Measurements from ENCODE around the gene EXOC7. TPM values are rescaled to one million over a fixed set of nuclear protein-coding genes. Genes with fewer than 3 reads are reported as not detected.

Gene EXOC7
- polyA plus RNA-seq, 1 donor from 2014 or later = 146 TPM

DNA sequence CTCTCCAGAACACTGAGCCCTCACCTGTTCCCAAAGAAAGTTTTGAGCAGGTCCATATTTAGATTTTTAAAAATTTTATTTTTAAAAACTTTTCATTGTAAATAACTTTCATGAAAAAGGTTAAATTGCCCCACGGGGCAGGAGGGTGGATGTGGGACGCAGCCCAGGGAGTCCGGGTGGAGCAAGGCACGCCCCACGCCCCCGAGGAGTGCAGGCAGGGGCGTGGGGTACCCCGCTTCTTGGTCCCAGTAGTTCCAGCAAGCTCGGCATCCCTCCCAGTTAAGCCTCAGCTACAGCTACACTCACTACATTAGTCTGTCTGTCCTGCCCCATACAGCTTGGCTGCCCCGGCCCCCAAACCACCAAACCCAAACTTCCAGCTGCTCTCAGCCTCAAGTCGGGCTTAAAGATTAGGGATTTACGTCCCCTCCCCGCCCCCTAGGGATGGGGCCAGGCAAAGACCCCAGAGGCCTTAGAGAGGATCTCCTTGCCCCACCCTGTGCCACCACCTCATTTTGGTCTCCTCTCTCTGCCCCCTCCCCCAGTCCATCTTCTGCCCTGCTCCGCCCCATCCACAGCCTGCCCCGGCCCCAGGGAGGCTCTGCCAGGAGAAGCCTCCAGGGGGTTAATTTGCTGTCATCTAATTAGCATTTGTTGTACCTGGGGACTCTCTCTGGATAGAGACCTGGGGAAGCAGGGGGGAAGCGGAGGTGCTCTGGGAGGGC lies 32.9 kb upstream of the EXOC7 start:
- peaks cover 18% of the 10 kb centered on the region for H3K27me3 ChIP-seq (ENCODE audit: insufficient read depth, low read depth, low read length)

DNA sequence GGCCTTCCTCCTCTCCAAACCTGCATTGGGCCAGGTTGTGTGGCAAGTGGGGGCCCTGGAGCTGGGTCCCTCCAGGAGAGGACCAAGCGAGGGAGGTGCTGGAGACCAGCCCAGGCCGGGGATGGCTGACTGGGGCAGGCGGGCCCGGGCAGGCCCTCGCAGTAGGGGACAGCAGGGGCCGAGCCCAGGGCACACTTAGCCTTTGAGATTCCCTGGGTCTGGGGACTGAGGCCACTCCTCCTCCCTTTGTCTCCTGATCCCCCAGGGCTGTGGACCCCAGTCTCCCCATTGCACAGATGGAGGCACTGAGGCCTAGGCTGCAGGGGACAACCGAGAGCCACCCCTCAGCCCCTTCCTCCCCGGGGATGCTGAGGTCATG lies 32.2 kb upstream of the EXOC7 start:
- no peaks in the 10 kb centered on the region for H3K36me3 ChIP-seq (ENCODE audit: insufficient read depth, low read length)
- no peak overlapping the region for H2AFZ ChIP-seq (ENCODE audit: low read depth, low read length)
- no peaks in the 10 kb centered on the region for H3F3A ChIP-seq (ENCODE audit: insufficient read depth, low read length, poor library complexity, severe bottlenecking)
- no peaks in the 10 kb centered on the region for H3K9me3 ChIP-seq (ENCODE audit: low read length)
- no peak overlapping the region for H3K27ac ChIP-seq (ENCODE audit: low read length)
- H3K79me2 ChIP-seq (replicated peaks; ENCODE audit: insufficient read depth, low read length) = no peaks in the 10 kb centered on the region
- no peak overlapping the region for H3K9ac ChIP-seq (ENCODE audit: low read length)
- no peak overlapping the region for H3K4me2 ChIP-seq (ENCODE audit: low read length)
- TF ChIP-seq, protein P1, sequence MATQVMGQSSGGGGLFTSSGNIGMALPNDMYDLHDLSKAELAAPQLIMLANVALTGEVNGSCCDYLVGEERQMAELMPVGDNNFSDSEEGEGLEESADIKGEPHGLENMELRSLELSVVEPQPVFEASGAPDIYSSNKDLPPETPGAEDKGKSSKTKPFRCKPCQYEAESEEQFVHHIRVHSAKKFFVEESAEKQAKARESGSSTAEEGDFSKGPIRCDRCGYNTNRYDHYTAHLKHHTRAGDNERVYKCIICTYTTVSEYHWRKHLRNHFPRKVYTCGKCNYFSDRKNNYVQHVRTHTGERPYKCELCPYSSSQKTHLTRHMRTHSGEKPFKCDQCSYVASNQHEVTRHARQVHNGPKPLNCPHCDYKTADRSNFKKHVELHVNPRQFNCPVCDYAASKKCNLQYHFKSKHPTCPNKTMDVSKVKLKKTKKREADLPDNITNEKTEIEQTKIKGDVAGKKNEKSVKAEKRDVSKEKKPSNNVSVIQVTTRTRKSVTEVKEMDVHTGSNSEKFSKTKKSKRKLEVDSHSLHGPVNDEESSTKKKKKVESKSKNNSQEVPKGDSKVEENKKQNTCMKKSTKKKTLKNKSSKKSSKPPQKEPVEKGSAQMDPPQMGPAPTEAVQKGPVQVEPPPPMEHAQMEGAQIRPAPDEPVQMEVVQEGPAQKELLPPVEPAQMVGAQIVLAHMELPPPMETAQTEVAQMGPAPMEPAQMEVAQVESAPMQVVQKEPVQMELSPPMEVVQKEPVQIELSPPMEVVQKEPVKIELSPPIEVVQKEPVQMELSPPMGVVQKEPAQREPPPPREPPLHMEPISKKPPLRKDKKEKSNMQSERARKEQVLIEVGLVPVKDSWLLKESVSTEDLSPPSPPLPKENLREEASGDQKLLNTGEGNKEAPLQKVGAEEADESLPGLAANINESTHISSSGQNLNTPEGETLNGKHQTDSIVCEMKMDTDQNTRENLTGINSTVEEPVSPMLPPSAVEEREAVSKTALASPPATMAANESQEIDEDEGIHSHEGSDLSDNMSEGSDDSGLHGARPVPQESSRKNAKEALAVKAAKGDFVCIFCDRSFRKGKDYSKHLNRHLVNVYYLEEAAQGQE (IDR thresholded peaks at IDR 0.05; ENCODE audit: borderline replicate concordance) = no peak
- TF ChIP-seq MXI1 (conservative IDR thresholded peaks at IDR 0.05; ENCODE audit: poor library complexity, severe bottlenecking) (no peak), TAF1 (IDR thresholded peaks at IDR 0.05; ENCODE audit: low read depth) (no peak), POLR2AphosphoS5 (IDR thresholded peaks at IDR 0.05) (no peak), EZH2 (IDR thresholded peaks at IDR 0.05; ENCODE audit: borderline replicate concordance, insufficient read depth, low read length, poor library complexity, severe bottlenecking) (no peak), RAD21 (conservative IDR thresholded peaks at IDR 0.05) (no peak), EP300 (conservative IDR thresholded peaks at IDR 0.05; ENCODE audit: poor library complexity, severe bottlenecking) (no peak), SMC3 (conservative IDR thresholded peaks at IDR 0.05; ENCODE audit: poor library complexity) (no peak)
- TF ChIP-seq, protein P2, sequence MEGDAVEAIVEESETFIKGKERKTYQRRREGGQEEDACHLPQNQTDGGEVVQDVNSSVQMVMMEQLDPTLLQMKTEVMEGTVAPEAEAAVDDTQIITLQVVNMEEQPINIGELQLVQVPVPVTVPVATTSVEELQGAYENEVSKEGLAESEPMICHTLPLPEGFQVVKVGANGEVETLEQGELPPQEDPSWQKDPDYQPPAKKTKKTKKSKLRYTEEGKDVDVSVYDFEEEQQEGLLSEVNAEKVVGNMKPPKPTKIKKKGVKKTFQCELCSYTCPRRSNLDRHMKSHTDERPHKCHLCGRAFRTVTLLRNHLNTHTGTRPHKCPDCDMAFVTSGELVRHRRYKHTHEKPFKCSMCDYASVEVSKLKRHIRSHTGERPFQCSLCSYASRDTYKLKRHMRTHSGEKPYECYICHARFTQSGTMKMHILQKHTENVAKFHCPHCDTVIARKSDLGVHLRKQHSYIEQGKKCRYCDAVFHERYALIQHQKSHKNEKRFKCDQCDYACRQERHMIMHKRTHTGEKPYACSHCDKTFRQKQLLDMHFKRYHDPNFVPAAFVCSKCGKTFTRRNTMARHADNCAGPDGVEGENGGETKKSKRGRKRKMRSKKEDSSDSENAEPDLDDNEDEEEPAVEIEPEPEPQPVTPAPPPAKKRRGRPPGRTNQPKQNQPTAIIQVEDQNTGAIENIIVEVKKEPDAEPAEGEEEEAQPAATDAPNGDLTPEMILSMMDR (IDR thresholded peaks at IDR 0.05; ENCODE audit: poor library complexity, severe bottlenecking) = no peak
- H4K20me1 ChIP-seq (ENCODE audit: insufficient read depth) = no peaks in the 10 kb centered on the region
- no peaks in the 10 kb centered on the region for H3K9me2 ChIP-seq (ENCODE audit: insufficient read depth, low read length)
- H3K4me3 ChIP-seq (ENCODE audit: low read length) = no peak overlapping the region
- H3K27me3 ChIP-seq (ENCODE audit: insufficient read depth, low read depth, low read length) = peaks cover 16% of the 10 kb centered on the region

More for the DNA sequence above, 32.9 kb upstream of the EXOC7 start:
- no peaks in the 10 kb centered on the region for H3F3A ChIP-seq (ENCODE audit: insufficient read depth, low read length, poor library complexity, severe bottlenecking)
- no peak overlapping the region for H3K4me2 ChIP-seq (ENCODE audit: low read length)
- no peak for TF ChIP-seq RAD21 (conservative IDR thresholded peaks at IDR 0.05)
- no peak for TF ChIP-seq MXI1 (conservative IDR thresholded peaks at IDR 0.05; ENCODE audit: poor library complexity, severe bottlenecking)
- TF ChIP-seq SMC3 (conservative IDR thresholded peaks at IDR 0.05; ENCODE audit: poor library complexity) = no peak
- TF ChIP-seq TAF1 (IDR thresholded peaks at IDR 0.05; ENCODE audit: low read depth) = no peak
- TF ChIP-seq, protein P2 (IDR thresholded peaks at IDR 0.05; ENCODE audit: poor library complexity, severe bottlenecking) = no peak
- TF ChIP-seq POLR2AphosphoS5 (IDR thresholded peaks at IDR 0.05) = no peak
- no peak for TF ChIP-seq EZH2 (IDR thresholded peaks at IDR 0.05; ENCODE audit: borderline replicate concordance, insufficient read depth, low read length, poor library complexity, severe bottlenecking)
- TF ChIP-seq, protein P1 (IDR thresholded peaks at IDR 0.05; ENCODE audit: borderline replicate concordance) = no peak
- no peak for TF ChIP-seq EP300 (conservative IDR thresholded peaks at IDR 0.05; ENCODE audit: poor library complexity, severe bottlenecking)
- no peaks in the 10 kb centered on the region for H3K36me3 ChIP-seq (ENCODE audit: insufficient read depth, low read length)
- H3K9me2 ChIP-seq (ENCODE audit: insufficient read depth, low read length) = no peaks in the 10 kb centered on the region
- no peak overlapping the region for H3K9ac ChIP-seq (ENCODE audit: low read length)
- H3K4me3 ChIP-seq (ENCODE audit: low read length) = no peak overlapping the region
- no peaks in the 10 kb centered on the region for H4K20me1 ChIP-seq (ENCODE audit: insufficient read depth)
- H3K27ac ChIP-seq (ENCODE audit: low read length) = no peak overlapping the region
- no peak overlapping the region for H2AFZ ChIP-seq (ENCODE audit: low read depth, low read length)
- H3K79me2 ChIP-seq (replicated peaks; ENCODE audit: insufficient read depth, low read length) = no peaks in the 10 kb centered on the region
- H3K9me3 ChIP-seq (ENCODE audit: low read length) = no peaks in the 10 kb centered on the region
